Kidney epithelial cell (primary cell): Measurements from ENCODE around the gene WNT7B. TPM values are rescaled to one million over a fixed set of nuclear protein-coding genes. Genes with fewer than 3 reads are reported as not detected.

Experiments
- DNase-seq: peaks from one replicate; pipeline ENCODE4 v3.0.0-alpha.2; 2010; ENCODE audit warnings: low read depth
- H3K27me3 ChIP-seq: 2 replicates; pipeline ENCODE4 v1.6.0; 2011; ENCODE audit warnings: low read length; ENCODE audit not compliant: control insufficient read depth, insufficient read depth
- H3K36me3 ChIP-seq: 2 replicates; pipeline ENCODE4 v1.5.1; 2011; ENCODE audit warnings: low read length; ENCODE audit not compliant: control insufficient read depth, insufficient read depth
- H3K4me3 ChIP-seq: 2 replicates; pipeline ENCODE4 v1.5.1; 2011; ENCODE audit warnings: low read depth, mild to moderate bottlenecking, control low read depth, low read length
- CTCF ChIP-seq: IDR thresholded peaks from 2 replicates; pipeline ENCODE4 v1.5.1; 2011; ENCODE audit warnings: mild to moderate bottlenecking, moderate library complexity, low read length, control low read depth, inconsistent platforms; ENCODE audit not compliant: insufficient read depth, poor library complexity, severe bottlenecking
- total RNA-seq: library from RNA; depleted of rRNA; stranded (reverse); fragments of >200 nt; gene quantifications from 2 replicates; pipeline ENCODE4 v1.2.3, GENCODE V29; 2015

The WNT7B gene
- total RNA-seq, 1 donor from 2014 or later = 15.3 TPM

GRCh38 chr22:45953178-45953577 lies 23.8 kb downstream of the WNT7B start:
- Histone ChIP-seq H3K4me3 (no peak overlapping the region), H3K36me3 (no peaks in the 10 kb centered on the region), H3K27me3 (no peaks in the 10 kb centered on the region)
- DNase-seq = no peak
- TF ChIP-seq CTCF = no peak

- Histone ChIP-seq H3K4me3 (no peak overlapping the region), H3K36me3 (no peaks in the 10 kb centered on the region), H3K27me3 (no peaks in the 10 kb centered on the region)
- TF ChIP-seq CTCF = no peak
- DNase-seq = no peak
These were observed 24.4 kb downstream of the WNT7B start for GRCh38 chr22:45952553-45952952.

GRCh38 chr22:45952151-45952550 lies 24.8 kb downstream of the WNT7B start:
- no peak overlapping the region for H3K4me3 ChIP-seq
- no peaks in the 10 kb centered on the region for H3K27me3 ChIP-seq
- no peaks in the 10 kb centered on the region for H3K36me3 ChIP-seq
- no peak for TF ChIP-seq CTCF
- no peak for DNase-seq

GRCh38 chr22:45949891-45950290 lies 27.1 kb downstream of the WNT7B start:
- no peak for TF ChIP-seq CTCF
- Histone ChIP-seq H3K27me3 (no peaks in the 10 kb centered on the region), H3K36me3 (peaks cover 1% of the 10 kb centered on the region), H3K4me3 (no peak overlapping the region)
- DNase-seq = no peak

- Histone ChIP-seq H3K27me3 (no peaks in the 10 kb centered on the region), H3K36me3 (peaks cover 1% of the 10 kb centered on the region), H3K4me3 (no peak overlapping the region)
- DNase-seq = no peak
- TF ChIP-seq CTCF = no peak
These were observed 27.6 kb downstream of the WNT7B start for GRCh38 chr22:45949258-45949870.

GRCh38 chr22:45948081-45948648 lies 28.8 kb downstream of the WNT7B start:
- no peak for TF ChIP-seq CTCF
- no peak for DNase-seq
- Histone ChIP-seq H3K27me3 (no peaks in the 10 kb centered on the region), H3K36me3 (peaks cover 1% of the 10 kb centered on the region), H3K4me3 (no peak overlapping the region)
